Activated T-helper 9 cell treated with anti-CD3 and anti-CD28 coated beads, Interleukin-2, amount 50 U/mL, for 16 hours (primary cell): ENCODE measurements around the gene RUNX1.
"Not testable (repeated sequence)": the region's sequence is repeated elsewhere in the genome, so short reads cannot be mapped to it uniquely, and the experiment has no call there.

ENCODE experiments used
- DNase-seq: peaks from one replicate; pipeline ENCODE4 v3.0.0-alpha.2; 2020; ENCODE audit warnings: low read depth

The RUNX1 gene

DNA sequence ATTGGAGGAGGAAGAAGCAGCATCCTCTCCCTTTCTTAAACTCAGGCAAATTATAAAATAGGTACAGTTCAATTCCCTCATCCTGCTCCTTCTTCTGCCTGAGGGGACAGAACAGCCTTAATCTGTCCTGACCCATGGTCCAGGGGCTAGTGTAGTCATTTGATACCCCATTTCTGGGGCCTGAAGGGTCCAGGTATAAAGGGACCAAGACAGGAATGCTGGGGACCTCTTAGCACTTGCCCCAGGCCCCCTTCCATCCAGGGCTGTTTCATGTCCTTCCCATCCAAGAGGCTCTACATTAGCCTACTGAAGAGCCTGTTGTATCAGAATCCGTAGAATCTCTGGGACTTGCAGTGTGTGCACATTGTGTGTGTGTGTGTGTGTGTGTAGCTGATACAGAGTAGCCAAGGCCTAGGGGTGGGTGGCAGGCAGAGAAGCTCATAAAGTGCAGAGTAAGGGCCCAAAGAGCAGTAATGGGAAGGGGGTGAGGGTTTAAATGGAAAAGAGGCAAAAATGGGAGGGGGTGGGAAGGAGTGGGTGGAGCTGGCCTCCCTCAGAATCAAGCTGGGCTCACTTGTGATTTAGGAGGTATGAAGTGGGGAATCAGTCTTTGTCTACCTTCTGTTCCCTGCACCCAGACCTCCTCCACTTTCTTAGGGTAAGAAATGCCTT is 32.4 kb downstream of the RUNX1 start:
- DNase-seq, result no peak

- DNase-seq, result no peak
Observed at GRCh38 chr21:35016071-35016470, 33.0 kb downstream of the RUNX1 start.

- DNase-seq, result no peak
Observed at GRCh38 chr21:35015435-35016024, 33.6 kb downstream of the RUNX1 start.

GRCh38 chr21:35014302-35015041 is 34.6 kb downstream of the RUNX1 start:
- no peak for DNase-seq

DNA sequence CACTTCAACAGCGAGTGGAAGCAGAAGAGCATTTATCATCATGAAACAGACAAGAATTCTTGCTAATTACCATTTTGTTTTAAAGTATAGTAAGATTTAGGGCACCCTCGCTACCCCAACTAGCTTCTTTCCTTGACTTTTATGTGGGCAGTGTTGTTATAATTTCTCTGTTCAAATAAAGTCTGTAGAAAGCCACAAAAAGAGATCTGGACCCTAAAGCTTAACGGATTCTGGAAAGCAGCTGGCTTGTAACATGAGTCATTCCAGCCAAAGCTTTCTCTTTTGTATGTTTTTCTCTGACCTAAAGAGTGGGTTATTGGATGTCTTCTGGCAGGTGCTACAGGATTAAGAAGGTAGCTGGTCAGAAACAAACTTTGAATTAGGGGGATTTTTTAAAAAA is 37.4 kb downstream of the RUNX1 start:
- no peak for DNase-seq

GRCh38 chr21:35010447-35010846 is 38.7 kb downstream of the RUNX1 start:
- DNase-seq, result no peak

GRCh38 chr21:35007348-35007747 is 41.8 kb downstream of the RUNX1 start:
- DNase-seq, result no peak

DNA sequence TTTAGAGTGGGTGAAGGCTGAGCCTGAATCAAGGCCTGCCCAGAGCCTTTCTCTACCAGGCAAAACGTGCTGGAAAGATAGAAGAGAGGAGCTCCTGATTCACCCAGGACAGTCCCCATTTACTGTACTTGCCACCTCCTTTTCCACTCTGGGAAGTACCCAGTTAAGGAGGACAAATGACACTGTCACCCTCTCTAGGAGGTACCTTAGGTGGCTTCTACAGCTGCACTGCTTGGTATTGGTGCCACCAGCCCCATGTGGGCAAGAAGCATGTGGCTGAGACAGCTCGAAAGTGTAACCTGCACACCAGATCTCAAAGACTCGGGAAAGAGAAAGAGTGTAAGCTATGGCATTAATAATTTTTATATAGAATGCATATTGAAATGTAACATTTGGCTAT is 42.3 kb downstream of the RUNX1 start:
- no peak for DNase-seq

- DNase-seq, result no peak
Observed at GRCh38 chr21:35006248-35006647, 42.9 kb downstream of the RUNX1 start.

GRCh38 chr21:35005560-35006224 is 43.4 kb downstream of the RUNX1 start:
- no peak for DNase-seq

GRCh38 chr21:35005077-35005476 is 44.0 kb downstream of the RUNX1 start:
- no peak for DNase-seq

DNA sequence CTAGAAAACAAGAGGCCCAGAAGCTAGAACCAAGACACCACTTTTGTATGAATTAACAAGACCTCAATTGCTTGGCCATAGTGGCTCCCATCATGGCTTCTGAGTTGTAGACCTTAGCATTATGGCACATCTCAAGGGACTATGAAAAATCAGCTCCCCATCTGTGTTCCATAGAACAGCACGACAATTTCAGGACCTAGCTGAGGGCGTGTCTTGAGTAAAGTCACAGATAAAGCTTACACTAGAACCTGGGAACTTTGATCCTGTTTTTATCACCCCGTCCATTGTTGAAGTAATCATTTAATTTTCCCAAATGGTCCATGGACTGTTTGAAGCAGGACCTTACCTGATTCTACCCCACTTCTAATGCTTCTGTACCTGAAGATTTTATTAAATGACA is 44.8 kb downstream of the RUNX1 start:
- DNase-seq, result no peak

- DNase-seq, result no peak
Observed at GRCh38 chr21:35002879-35003722, 46.0 kb downstream of the RUNX1 start.

DNA sequence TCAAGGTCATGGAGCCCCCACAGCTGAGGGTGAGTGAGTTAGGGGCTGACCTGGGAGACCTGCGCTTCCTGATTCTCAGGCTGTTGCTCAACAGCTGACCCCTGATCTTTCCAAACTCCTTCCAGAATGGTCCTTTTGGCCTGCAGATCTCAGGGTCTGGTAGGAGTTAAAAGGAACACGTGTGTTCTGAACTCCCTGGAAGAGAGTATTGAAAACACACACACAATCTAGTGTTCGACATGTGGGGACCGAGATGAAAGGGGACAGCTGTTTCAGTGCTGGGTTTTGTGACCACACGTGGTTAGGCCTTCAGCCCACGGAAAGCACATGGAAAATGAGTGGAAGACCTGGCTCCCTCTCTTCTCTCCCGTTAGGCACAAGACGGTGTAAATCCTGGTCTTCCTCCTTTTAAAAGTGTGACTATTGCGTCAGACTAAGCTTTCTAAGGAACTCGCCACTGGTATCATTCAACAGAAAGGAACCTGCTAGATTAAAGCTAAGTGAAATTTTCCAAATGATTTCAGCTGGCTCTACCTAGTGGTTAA is 49.6 kb downstream of the RUNX1 start:
- no peak for DNase-seq

DNA sequence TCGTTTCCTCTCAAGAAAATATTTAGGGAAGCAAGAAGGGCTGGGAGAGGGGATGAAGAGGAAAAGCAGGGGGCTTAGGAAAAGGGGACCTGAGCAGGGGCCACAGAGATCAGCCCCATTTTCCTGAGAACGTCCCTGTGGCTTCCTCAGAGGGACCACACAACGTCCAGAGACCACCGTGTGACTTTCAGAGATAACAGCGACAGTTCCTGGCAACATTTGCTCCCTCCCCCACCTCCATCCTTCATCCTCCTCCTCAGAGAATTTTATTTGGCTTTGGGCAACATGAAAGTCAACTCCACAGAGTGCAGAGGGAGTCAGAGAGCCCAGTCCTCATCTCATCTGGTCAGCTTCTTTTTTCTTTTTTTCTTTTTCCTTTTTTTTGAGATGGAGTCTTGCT is 50.9 kb downstream of the RUNX1 start:
- no peak for DNase-seq

DNA sequence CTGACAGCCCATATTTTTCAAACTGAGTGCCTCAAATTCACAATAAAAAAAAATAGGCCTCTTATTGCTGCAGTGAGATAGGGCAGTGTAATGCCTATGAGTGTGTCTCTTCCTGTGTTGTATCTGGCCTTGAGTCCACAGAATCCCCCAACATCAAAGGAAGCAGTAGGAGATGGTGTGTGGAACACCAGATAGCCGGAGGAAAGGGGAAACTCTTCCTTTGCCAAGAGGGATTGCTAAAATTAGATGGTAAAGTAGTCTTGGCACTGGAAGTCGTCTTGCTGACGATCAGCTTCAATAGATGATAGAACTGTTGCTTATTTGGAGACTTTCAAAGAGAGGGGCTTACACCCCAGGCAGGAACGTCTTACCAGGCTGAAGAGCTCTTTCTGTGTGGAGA is 51.8 kb downstream of the RUNX1 start:
- no peak for DNase-seq

DNA sequence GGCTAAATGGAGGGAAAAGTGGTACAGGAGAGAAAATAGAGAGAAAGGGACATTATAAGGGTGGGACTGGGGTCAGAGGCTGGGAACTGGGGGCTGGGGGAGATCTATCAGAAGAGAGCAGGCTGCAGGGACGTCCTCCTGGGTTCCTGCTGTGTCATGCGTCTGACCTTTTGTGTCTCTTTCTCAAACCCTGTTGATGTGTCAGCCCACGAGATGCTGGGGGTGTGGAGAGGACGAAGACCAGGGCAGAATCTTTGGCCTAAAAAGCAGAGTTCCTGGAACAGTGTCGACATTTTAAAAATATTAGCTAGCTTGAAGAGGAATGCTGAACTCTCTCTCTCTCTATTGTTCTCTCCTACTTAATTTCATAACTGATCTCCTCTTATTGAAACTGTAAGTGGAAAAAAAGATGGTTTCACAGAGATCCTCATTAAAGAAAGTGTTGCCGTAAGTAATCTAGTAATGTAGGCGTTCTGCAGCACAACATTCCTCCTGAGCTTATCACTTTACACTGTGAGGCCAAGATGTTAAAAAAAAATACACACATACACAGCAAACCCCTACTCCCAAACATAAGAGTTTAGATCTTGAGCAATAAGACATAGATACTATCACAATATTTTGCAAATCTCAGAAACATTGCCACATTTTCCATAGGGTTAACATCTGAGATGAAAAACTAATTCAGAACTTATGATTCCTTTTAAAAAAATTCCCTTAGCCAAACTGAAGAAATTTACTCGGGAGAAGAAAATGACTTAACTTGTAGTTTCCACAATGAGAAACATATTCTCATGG is 52.6 kb downstream of the RUNX1 start:
- DNase-seq, result no peak

GRCh38 chr21:34995979-34996303 is 53.2 kb downstream of the RUNX1 start:
- no peak for DNase-seq

DNA sequence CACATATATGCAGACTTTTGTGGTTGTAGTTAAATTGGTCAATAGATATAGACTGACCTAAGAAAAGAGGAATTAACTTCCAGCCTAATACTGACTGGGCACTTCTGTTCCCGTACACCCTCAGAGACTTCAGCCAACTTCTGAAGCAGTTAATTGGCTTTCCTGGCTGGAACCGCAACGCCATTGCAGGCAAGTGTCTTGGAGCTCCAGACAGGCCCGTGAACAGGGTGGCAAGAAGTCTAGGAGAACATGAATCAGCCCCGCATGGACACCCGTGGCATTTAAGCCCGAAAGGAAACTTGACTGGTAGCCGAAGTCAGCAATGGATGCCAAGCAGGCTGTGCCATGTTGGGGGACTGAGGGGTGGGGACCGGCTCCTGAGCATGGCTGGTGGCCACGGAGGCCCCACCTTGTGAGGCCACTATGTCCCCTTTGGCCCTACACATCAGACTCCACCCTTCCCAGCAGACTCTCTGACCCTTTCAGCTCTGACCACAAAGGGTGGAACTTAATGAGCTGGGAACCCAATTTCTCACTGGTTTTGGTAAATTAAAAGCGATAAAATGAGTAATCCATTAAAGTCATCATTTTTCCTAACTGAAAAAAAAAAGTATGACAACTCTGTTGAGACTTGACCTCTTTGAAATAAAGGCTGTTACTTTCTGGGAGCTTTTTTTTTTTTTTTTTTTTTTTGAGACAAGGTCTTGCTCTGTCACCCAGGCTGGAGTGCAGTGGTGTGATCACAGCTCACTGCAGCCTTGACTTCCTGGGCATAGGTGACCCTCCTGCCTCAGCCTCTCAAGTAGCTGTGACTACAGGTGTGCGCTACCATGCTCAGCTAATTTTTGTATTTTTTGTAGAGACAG is 54.1 kb downstream of the RUNX1 start:
- DNase-seq, result no peak

GRCh38 chr21:34993521-34993921 is 55.6 kb downstream of the RUNX1 start:
- DNase-seq, result not testable (repeated sequence)
